ENCODE measurements around the gene DAP. TPM values are rescaled to one million over a fixed set of nuclear protein-coding genes. Genes with fewer than 3 reads are reported as not detected.
A peak's percentile ranks its signal among the peaks of the same experiment; 100 is the strongest.
"Not testable (repeated sequence)": the region's sequence is repeated elsewhere in the genome, so short reads cannot be mapped to it uniquely, and the experiment has no call there.

The DAP gene
- total and polyA plus RNA-seq, 5 donors = 43.2 to 77.0 (median 55.8) TPM

GRCh38 chr5:10786835-10787234 lies 25.8 kb upstream of the DAP start:
- DNase-seq (no peak), ATAC-seq (no peak)
- Histone ChIP-seq H3K4me3 (ENCODE audit: low read length) (no peak overlapping the region), H3K4me1 (ENCODE audit: control insufficient read depth, insufficient read depth, low read length) (no peaks in the 10 kb centered on the region), H3K9me3 (ENCODE audit: control insufficient read depth, low read length) (no peaks in the 10 kb centered on the region), H3K27me3 (ENCODE audit: control insufficient read depth, insufficient read depth) (no peaks in the 10 kb centered on the region), H3K27ac (ENCODE audit: low read length) (no peak overlapping the region)
- intact Hi-C loops (cut with DNase I) = no loop called here
- WGBS = 70% methylated on average over 4 of the region's 4 CpGs

GRCh38 chr5:10780208-10780607 lies 19.2 kb upstream of the DAP start:
- intact Hi-C loops (cut with DNase I) = not testable (repeated sequence)

GRCh38 chr5:10779592-10779991 lies 18.6 kb upstream of the DAP start:
- intact Hi-C loops (cut with DNase I) = no loop called here
- no peaks in the 10 kb centered on the region for H3K27me3 ChIP-seq (ENCODE audit: control insufficient read depth, insufficient read depth)
- H3K27ac ChIP-seq (ENCODE audit: low read length) = no peak overlapping the region
- H3K9me3 ChIP-seq (ENCODE audit: control insufficient read depth, low read length) = no peaks in the 10 kb centered on the region
- no peak overlapping the region for H3K4me3 ChIP-seq (ENCODE audit: low read length)
- ATAC-seq (no peak), DNase-seq (no peak)
- H3K4me1 ChIP-seq (ENCODE audit: control insufficient read depth, insufficient read depth, low read length) = no peaks in the 10 kb centered on the region

More at GRCh38 chr5:10780208-10780607, 19.2 kb upstream of the DAP start:
- ATAC-seq; H3K9me3 ChIP-seq (ENCODE audit: control insufficient read depth, low read length); H3K4me3 ChIP-seq (ENCODE audit: low read length); H3K4me1 ChIP-seq (ENCODE audit: control insufficient read depth, insufficient read depth, low read length); H3K27ac ChIP-seq (ENCODE audit: low read length); H3K27me3 ChIP-seq (ENCODE audit: control insufficient read depth, insufficient read depth): not testable (repeated sequence)
- DNase-seq = peak in 1 of 3 donors; percentile 55
- 92% methylated on average over 7 of the region's 7 CpGs for WGBS

- H3K27ac ChIP-seq (ENCODE audit: low read length) = no peak overlapping the region
- H3K9me3 ChIP-seq (ENCODE audit: control insufficient read depth, low read length) = no peaks in the 10 kb centered on the region
- no peak overlapping the region for H3K4me3 ChIP-seq (ENCODE audit: low read length)
- intact Hi-C loops (cut with DNase I) = no loop called here
- WGBS = 25% methylated on average over 2 of the region's 2 CpGs
- H3K27me3 ChIP-seq (ENCODE audit: control insufficient read depth, insufficient read depth) = no peaks in the 10 kb centered on the region
- no peaks in the 10 kb centered on the region for H3K4me1 ChIP-seq (ENCODE audit: control insufficient read depth, insufficient read depth, low read length)
- no peak for ATAC-seq
- no peak for DNase-seq
These were observed 17.3 kb upstream of the DAP start for GRCh38 chr5:10778179-10778910.

- Histone ChIP-seq H3K4me1 (ENCODE audit: control insufficient read depth, insufficient read depth, low read length) (no peaks in the 10 kb centered on the region), H3K27ac (ENCODE audit: low read length) (no peak overlapping the region), H3K27me3 (ENCODE audit: control insufficient read depth, insufficient read depth) (no peaks in the 10 kb centered on the region), H3K4me3 (ENCODE audit: low read length) (no peak overlapping the region), H3K9me3 (ENCODE audit: control insufficient read depth, low read length) (no peaks in the 10 kb centered on the region)
- no peak for ATAC-seq
- DNase-seq = peak in 1 of 3 donors; percentile 20
- intact Hi-C loops (cut with DNase I) = no loop called here
- 79% methylated on average over 4 of the region's 4 CpGs for WGBS
These were observed 14.6 kb upstream of the DAP start for GRCh38 chr5:10775646-10776045.

GRCh38 chr5:10772901-10773585 lies 12.0 kb upstream of the DAP start:
- Histone ChIP-seq H3K27ac (ENCODE audit: low read length) (no peak overlapping the region), H3K27me3 (ENCODE audit: control insufficient read depth, insufficient read depth) (no peaks in the 10 kb centered on the region), H3K4me3 (ENCODE audit: low read length) (no peak overlapping the region), H3K4me1 (ENCODE audit: control insufficient read depth, insufficient read depth, low read length) (no peaks in the 10 kb centered on the region), H3K9me3 (ENCODE audit: control insufficient read depth, low read length) (no peaks in the 10 kb centered on the region)
- 85% methylated on average over 7 of the region's 7 CpGs for WGBS
- ATAC-seq (no peak), DNase-seq (no peak)
- intact Hi-C loops (cut with DNase I) = no loop called here

GRCh38 chr5:10768328-10768899 lies 7.4 kb upstream of the DAP start:
- ATAC-seq = no peak
- Histone ChIP-seq H3K4me1 (ENCODE audit: control insufficient read depth, insufficient read depth, low read length) (no peaks in the 10 kb centered on the region), H3K4me3 (ENCODE audit: low read length) (no peak overlapping the region), H3K27ac (ENCODE audit: low read length) (no peak overlapping the region), H3K9me3 (ENCODE audit: control insufficient read depth, low read length) (no peaks in the 10 kb centered on the region), H3K27me3 (ENCODE audit: control insufficient read depth, insufficient read depth) (no peaks in the 10 kb centered on the region)
- intact Hi-C loops (cut with DNase I) = no loop called here
- no peak for DNase-seq
- WGBS = 79% methylated on average over 3 of the region's 3 CpGs

- Histone ChIP-seq H3K4me3 (ENCODE audit: low read length) (no peak overlapping the region), H3K27me3 (ENCODE audit: control insufficient read depth, insufficient read depth) (no peaks in the 10 kb centered on the region), H3K4me1 (ENCODE audit: control insufficient read depth, insufficient read depth, low read length) (no peaks in the 10 kb centered on the region), H3K9me3 (ENCODE audit: control insufficient read depth, low read length) (no peaks in the 10 kb centered on the region), H3K27ac (ENCODE audit: low read length) (peak overlapping the region; percentile 9)
- ATAC-seq (peak in 1 of 2 donors; percentile 0), DNase-seq (peak in 1 of 3 donors; percentile 60)
- WGBS = 74% methylated on average over 10 of the region's 10 CpGs
- intact Hi-C loops (cut with DNase I) = no loop called here
These were observed 1.9 kb upstream of the DAP start for GRCh38 chr5:10762776-10763500.

- Histone ChIP-seq H3K4me3 (ENCODE audit: low read length) (peak overlapping the region; percentile 93), H3K27ac (ENCODE audit: low read length) (peak overlapping the region; percentile 99), H3K27me3 (ENCODE audit: control insufficient read depth, insufficient read depth) (no peaks in the 10 kb centered on the region), H3K9me3 (ENCODE audit: control insufficient read depth, low read length) (no peaks in the 10 kb centered on the region), H3K4me1 (ENCODE audit: control insufficient read depth, insufficient read depth, low read length) (peaks cover 4% of the 10 kb centered on the region)
- DNase-seq = peak; percentile 63 to 85 (median 82)
- intact Hi-C loops (cut with DNase I) = no loop called here
- ATAC-seq = peak; percentile 44 to 71
- WGBS = 63% methylated on average over 17 of the region's 17 CpGs
These were observed 1.1 kb upstream of the DAP start for GRCh38 chr5:10761933-10762775.

GRCh38 chr5:10760921-10761184 lies 181 bp downstream of the DAP start:
- peak in 1 of 2 donors; percentile 3 for ATAC-seq
- no peak for DNase-seq
- intact Hi-C loops (cut with DNase I) = no loop called here
- peak overlapping the region; percentile 93 for H3K4me3 ChIP-seq (ENCODE audit: low read length)
- no peaks in the 10 kb centered on the region for H3K27me3 ChIP-seq (ENCODE audit: control insufficient read depth, insufficient read depth)
- H3K27ac ChIP-seq (ENCODE audit: low read length) = peak overlapping the region; percentile 73
- peaks cover 2% of the 10 kb centered on the region for H3K9me3 ChIP-seq (ENCODE audit: control insufficient read depth, low read length)
- WGBS = under 1% methylated on average over 42 of the region's 42 CpGs
- H3K4me1 ChIP-seq (ENCODE audit: control insufficient read depth, insufficient read depth, low read length) = peaks cover 9% of the 10 kb centered on the region
